A673 (cell line): ENCODE data around the gene ZNF554. TPM values are rescaled to one million over a fixed set of nuclear protein-coding genes. Genes with fewer than 3 reads are reported as not detected.

Source experiments
- Bru-seq: library from RNA; stranded (reverse); fragments of 400-500 nt; gene quantifications from one replicate; lab custom pipeline; 2021; lab: Mats Ljungman, UMichigan
- BruChase-seq, 2 experiments: library from RNA; stranded (reverse); fragments of 400-500 nt; gene quantifications; one replicate each; lab custom pipeline; 2021; lab: Mats Ljungman, UMichigan
- BruUV-seq: library from RNA; stranded (reverse); fragments of 400-500 nt; replicated peaks from 2 replicates; lab custom pipeline; 2021; lab: Mats Ljungman, UMichigan
- CTCF ChIA-PET: fragments of 300-600 bp; sonication (Branson Sonifier 250); formaldehyde crosslinking; loops from one replicate; lab custom pipeline; 2022; ENCODE audit warnings: antibody characterized with exemption; lab: Charles Lee
- POLR2A ChIA-PET: fragments of 300-600 bp; sonication (Branson Sonifier 250); formaldehyde crosslinking; loops from one replicate; lab custom pipeline; 2022; ENCODE audit warnings: antibody characterized with exemption; ENCODE audit not compliant: low non-redundant PET; lab: Charles Lee
- DNase-seq: peaks from one replicate; pipeline ENCODE4 v3.0.0-alpha.2; 2015; ENCODE audit warnings: low spot score
- H3K27ac ChIP-seq: fragments of 200-600 bp; sonication (generic); 2 replicates; pipeline ENCODE4 v1.5.1; 2016; ENCODE audit warnings: mixed run types, low read depth, mild to moderate bottlenecking, mixed read lengths, antibody characterized with exemption, low read length; ENCODE audit not compliant: poor library complexity, severe bottlenecking
- H3K27me3 ChIP-seq: fragments of 200-600 bp; sonication (generic); replicated peaks from 2 replicates; pipeline ENCODE4 v1.6.1; 2017; ENCODE audit warnings: mixed run types, low read depth, mild to moderate bottlenecking, mixed read lengths, antibody characterized with exemption, low read length; ENCODE audit not compliant: insufficient read depth, poor library complexity
- H3K36me3 ChIP-seq: fragments of 200-600 bp; sonication (generic); 2 replicates; pipeline ENCODE4 v1.6.1; 2016; ENCODE audit warnings: mixed run types, mild to moderate bottlenecking, mixed read lengths, antibody characterized with exemption, low read length; ENCODE audit not compliant: insufficient read depth, poor library complexity, severe bottlenecking
- H3K4me1 ChIP-seq: fragments of 200-600 bp; sonication (generic); 2 replicates; pipeline ENCODE4 v1.6.1; 2017; ENCODE audit warnings: mixed run types, mild to moderate bottlenecking, mixed read lengths, antibody characterized with exemption, low read length; ENCODE audit not compliant: insufficient read depth, poor library complexity, severe bottlenecking
- H3K4me3 ChIP-seq: fragments of 200-600 bp; sonication (generic); 2 replicates; pipeline ENCODE4 v1.5.1; 2016; ENCODE audit warnings: low read depth, mixed run types, mild to moderate bottlenecking, mixed read lengths, low read length; ENCODE audit not compliant: poor library complexity, severe bottlenecking
- H3K9me3 ChIP-seq: fragments of 200-600 bp; sonication (generic); 2 replicates; pipeline ENCODE4 v1.6.1; 2016; ENCODE audit warnings: mixed run types, low read depth, mild to moderate bottlenecking, mixed read lengths, antibody characterized with exemption, low read length; ENCODE audit not compliant: poor library complexity, severe bottlenecking
- CTCF ChIP-seq: fragments of 300-800, 200-600 bp; sonication (generic); conservative IDR thresholded peaks from 2 replicates; pipeline ENCODE4 v1.5.1; 2017; ENCODE audit warnings: low read depth, mild to moderate bottlenecking, antibody characterized with exemption, low read length, moderate library complexity, mixed read lengths
- EZH2 ChIP-seq: fragments of 200-600 bp; sonication (generic); IDR thresholded peaks from 2 replicates; pipeline ENCODE4 v1.6.1; 2017; ENCODE audit warnings: borderline replicate concordance, low read depth, mild to moderate bottlenecking, mixed read lengths, antibody characterized with exemption, low read length; ENCODE audit not compliant: poor library complexity, severe bottlenecking
- intact Hi-C: fragments of 100-400 bp; cut with micrococcal nuclease; formaldehyde crosslinking; loops from one replicate; pipeline ENCODE4 v1.10.0; 2022; ENCODE audit not compliant: unreplicated experiment
- long read RNA-seq: library from polyadenylated mRNA; stranded (forward); transcript quantifications from one replicate; pipeline ENCODE4 v2.0.0, GENCODE V29; 2022
- total RNA-seq: library from RNA; stranded (reverse); gene quantifications from 2 replicates; pipeline ENCODE4 v1.2.3, GENCODE V29; 2021

ZNF554 gene
- total RNA-seq: 3.5 and 5.1 TPM in 2 replicates
- percentile 50 among the genes with signal in this experiment for Bru-seq, nascent RNA
- percentile 50 among the genes with signal in this experiment for BruChase-seq, experiment 1, labeled RNA remaining after a 2-hour chase
- percentile 53 among the genes with signal in this experiment for BruChase-seq, experiment 2, labeled RNA remaining after a 6-hour chase
- long read RNA-seq, transcript ZNF554-201 (5 exons, 2,736 nt): major isoform, 5 of 12 reads
- long read RNA-seq, partial matches to known transcripts: 0 of 12 reads
- long read RNA-seq, other reads (novel, unspliced or antisense): 6 of 12 reads

GRCh38 chr19:2819540-2820111 lies at the start of gene ZNF554:
Gene ZNF554 (plus strand): TSS chr19:2819868. CDS start chr19:2820072, 204 bp downstream.
- peak; percentile 96 for TF ChIP-seq CTCF
- TF ChIP-seq EZH2: no peak
- BruUV-seq: no TSS peak
- no peaks in the 10 kb centered on the region for H3K9me3 ChIP-seq
- POLR2A ChIA-PET: interaction anchor here (0.6 kb wide), 1 partner anchor 314 kb away, joined by 4 read pairs; no protein-coding TSS in a partner anchor
- H3K27me3 ChIP-seq: no peaks in the 10 kb centered on the region
- H3K4me1 ChIP-seq: no peaks in the 10 kb centered on the region
- CTCF ChIA-PET: interaction anchor here (0.6 kb wide), 1 partner anchor 768 kb away, joined by 3 read pairs; no protein-coding TSS in a partner anchor
- intact Hi-C loops: no loop called here
- H3K27ac ChIP-seq: peak within 1 kb of the TSS; percentile 81
- H3K4me3 ChIP-seq: peak within 1 kb of the TSS; percentile 91
- peak; percentile 97 for DNase-seq
- H3K36me3 ChIP-seq: no peaks in the 10 kb centered on the region

GRCh38 chr19:2770055-2771013 lies 49.3 kb upstream of the ZNF554 start:
- intact Hi-C loops: no loop called here
- DNase-seq: no peak
- Histone ChIP-seq H3K9me3 (no peaks in the 10 kb centered on the region), H3K27ac (no peak overlapping the region), H3K27me3 (no peaks in the 10 kb centered on the region), H3K4me3 (no peak overlapping the region), H3K36me3 (peaks cover 15% of the 10 kb centered on the region), H3K4me1 (no peaks in the 10 kb centered on the region)
- BruUV-seq: no TSS peak
- ChIA-PET POLR2A (no interaction called here), CTCF (no interaction called here)
- no peak for TF ChIP-seq EZH2

- ChIA-PET POLR2A (no interaction called here), CTCF (no interaction called here)
- Histone ChIP-seq H3K27ac (no peak overlapping the region), H3K4me3 (no peak overlapping the region), H3K4me1 (no peaks in the 10 kb centered on the region), H3K36me3 (peaks cover 10% of the 10 kb centered on the region), H3K27me3 (no peaks in the 10 kb centered on the region), H3K9me3 (no peaks in the 10 kb centered on the region)
- no peak for TF ChIP-seq EZH2
- no peak for TF ChIP-seq CTCF
- no peak for DNase-seq
- BruUV-seq: no TSS peak
- intact Hi-C loops: no loop called here
Observed at GRCh38 chr19:2771786-2772674, 47.6 kb upstream of the ZNF554 start.
